HG03025 (cell line): ENCODE data around the gene DNAH1.
"Not testable (repeated sequence)": the region's sequence is repeated elsewhere in the genome, so short reads cannot be mapped to it uniquely, and the experiment has no call there.

Experiments used
- ATAC-seq: cut with Tn5 transposase; IDR thresholded peaks from one replicate; pipeline ENCODE4 v1.9.1; 2021; ENCODE audit warnings: mild to moderate bottlenecking, moderate library complexity; ENCODE audit not compliant: unreplicated experiment, low FRiP score

Gene DNAH1

GRCh38 chr3:52315977-52316764 is at the start of gene DNAH1:
Gene DNAH1, plus strand, starts transcription at chr3:52316319. Its CDS starts 6,124 bp downstream, at chr3:52322443.
- ATAC-seq = no peak

GRCh38 chr3:52268036-52268435 is 48.1 kb upstream of the DNAH1 start:
- no peak for ATAC-seq

DNA sequence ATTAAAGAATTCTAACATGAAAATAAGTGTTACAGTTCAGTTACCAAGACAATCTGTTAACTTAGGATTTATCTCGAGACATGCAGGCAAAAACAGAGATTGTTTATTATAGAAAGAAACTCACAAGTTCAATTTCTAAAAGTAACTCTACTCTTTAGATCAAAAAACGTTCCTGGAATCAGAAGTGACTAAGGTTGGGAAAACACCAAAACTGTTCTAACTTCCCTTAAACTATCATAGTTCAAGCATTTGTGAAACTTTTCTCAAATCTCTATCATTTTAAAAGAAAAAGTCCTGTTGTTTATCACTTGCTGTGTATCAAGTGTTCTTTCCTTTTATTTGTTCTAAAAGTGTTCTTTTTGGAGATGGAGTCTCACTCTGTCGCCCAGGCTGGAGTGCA is 46.3 kb upstream of the DNAH1 start:
- ATAC-seq = no peak

- no peak for ATAC-seq
Measured at GRCh38 chr3:52270252-52270754, 45.8 kb upstream of the DNAH1 start.

- ATAC-seq = not testable (repeated sequence)
Measured at GRCh38 chr3:52272172-52272571, 43.9 kb upstream of the DNAH1 start.

DNA sequence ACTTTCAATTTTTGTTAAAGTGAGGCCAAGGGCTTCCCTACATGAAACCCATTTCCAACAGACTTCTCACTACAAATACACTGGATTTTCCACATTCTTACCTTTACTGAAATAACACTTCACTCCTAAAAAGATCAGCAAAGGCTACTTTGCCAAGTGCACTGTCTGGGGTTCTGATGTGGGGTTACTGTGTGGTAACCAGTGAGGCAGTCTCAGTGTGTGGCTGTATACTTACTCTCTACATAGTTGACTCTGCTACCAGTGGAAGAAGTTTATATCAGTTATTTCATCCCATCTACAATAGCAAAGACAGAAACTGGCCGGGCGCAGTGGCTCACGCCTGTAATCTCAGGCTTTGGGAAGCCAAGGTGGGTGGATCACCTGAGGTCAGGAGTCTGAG is 43.3 kb upstream of the DNAH1 start:
- ATAC-seq = no peak

DNA sequence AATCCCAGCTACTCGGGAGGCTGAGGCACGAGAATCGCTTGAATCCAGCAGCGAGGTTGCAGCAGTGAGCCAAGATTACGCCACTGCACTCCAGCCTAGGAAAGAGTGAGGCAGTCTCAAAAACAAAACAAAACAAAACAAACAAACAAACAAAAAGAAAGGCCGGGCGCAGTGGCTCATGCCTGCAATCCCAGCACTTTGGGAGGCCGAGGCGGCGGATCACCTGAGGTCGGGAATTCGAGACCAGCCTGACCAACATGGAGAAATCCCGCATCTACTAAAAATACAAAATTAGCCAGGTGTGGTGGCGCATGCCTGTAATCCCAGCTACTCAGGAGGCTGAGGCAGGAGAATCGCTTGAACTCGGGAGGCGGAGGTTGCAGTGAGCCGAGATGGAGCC is 41.3 kb upstream of the DNAH1 start:
- ATAC-seq = not testable (repeated sequence)

DNA sequence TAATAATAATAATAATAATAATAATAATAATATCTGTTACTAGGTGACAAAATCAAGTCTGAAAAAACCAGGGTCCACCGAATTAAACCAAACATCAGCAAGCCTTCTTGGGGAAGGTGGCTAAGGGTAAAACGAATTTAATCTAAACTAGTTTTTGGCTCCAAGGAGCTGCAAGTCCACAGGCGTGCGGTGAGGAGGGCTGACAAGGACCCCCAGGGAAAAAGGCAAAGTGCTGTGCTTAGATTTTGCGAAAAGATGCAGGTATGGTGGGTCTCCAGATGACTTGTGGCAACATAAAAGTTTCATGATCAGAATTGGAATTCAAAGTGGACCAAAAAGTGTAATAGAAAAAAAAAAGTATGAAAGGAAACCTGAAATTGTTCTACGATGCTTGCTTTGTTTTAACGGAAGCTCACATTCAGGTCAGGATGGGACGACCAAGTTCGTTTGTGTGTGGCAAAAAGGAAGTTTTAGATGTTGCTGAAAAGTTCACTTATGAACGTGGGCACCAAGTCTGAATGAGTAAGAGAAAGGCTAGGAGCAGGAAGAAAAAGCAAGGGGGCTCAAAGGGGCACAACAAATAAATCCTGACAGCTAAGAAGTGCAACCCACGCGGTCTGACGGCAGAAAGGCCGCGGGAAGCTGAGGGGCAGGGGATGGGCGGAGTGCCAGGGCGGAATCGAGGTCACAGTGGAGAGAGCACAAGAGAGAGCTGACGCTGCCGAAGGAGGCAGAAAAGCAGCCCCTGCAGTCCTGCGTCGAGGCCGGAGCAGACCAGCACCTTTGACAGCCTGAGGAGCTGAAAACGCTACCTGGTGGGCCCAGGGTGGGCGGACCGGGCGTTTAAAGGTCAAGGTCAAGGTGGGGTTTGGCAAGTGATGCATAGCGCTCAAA is 38.8 kb upstream of the DNAH1 start:
- no peak for ATAC-seq

GRCh38 chr3:52277972-52278509 is 38.1 kb upstream of the DNAH1 start:
- ATAC-seq = peak; percentile 61

DNA sequence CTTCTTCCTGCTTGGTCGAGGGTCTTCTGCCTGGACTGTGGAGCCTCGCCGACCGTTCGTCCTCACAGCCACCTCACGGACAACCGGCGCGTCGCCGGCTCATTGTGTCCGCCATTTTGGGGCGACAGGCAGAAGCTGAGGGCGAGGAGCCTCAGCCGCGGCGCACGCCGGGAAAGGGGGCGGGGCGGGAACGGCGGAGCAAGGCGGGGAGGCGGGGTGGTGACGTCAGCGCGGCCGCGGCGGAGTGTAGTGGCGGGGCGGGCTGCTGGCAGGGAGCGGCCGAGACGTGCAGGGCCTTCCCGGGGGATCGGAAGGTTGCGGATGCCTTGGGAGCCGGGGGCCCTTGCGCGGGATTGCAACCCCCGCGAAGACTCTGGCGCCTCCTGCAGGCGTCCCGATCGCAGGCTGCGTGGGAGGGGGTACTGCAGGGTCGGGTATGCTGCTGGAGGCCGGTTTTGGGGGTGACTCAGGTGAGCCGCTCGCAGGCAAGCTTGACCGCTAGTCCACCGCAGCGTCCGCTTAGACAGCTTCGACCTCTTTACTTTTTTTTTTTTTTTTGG is 37.5 kb upstream of the DNAH1 start, which contains the start of gene WDR82:
Gene WDR82 (minus strand): TSS at position 140 of the 560 bp plus-strand sequence. CDS start 288 bp downstream, outside the sequence.
- peak; percentile 79 for ATAC-seq

- no peak for ATAC-seq
Measured at GRCh38 chr3:52279596-52279995, 36.5 kb upstream of the DNAH1 start.

DNA sequence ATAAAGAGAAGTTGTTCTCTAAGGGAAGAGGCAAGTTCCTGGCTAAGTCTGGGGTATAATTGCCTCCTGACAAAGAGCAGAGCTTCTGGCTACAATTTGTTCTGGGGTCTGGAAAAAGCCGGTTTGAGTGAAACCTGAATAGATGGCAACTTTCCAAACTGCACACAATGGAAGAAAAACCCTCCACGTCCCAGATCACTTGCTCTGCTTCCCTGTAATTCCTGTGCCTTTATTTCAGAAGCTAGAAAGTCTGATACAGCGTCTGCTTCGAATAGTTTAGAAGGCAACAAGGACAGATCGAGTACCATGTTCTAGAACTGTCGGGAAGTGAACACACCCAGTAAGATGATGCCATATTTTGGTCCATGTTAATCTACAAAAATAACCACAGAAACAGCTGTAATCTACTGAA is 36.1 kb upstream of the DNAH1 start:
- no peak for ATAC-seq

DNA sequence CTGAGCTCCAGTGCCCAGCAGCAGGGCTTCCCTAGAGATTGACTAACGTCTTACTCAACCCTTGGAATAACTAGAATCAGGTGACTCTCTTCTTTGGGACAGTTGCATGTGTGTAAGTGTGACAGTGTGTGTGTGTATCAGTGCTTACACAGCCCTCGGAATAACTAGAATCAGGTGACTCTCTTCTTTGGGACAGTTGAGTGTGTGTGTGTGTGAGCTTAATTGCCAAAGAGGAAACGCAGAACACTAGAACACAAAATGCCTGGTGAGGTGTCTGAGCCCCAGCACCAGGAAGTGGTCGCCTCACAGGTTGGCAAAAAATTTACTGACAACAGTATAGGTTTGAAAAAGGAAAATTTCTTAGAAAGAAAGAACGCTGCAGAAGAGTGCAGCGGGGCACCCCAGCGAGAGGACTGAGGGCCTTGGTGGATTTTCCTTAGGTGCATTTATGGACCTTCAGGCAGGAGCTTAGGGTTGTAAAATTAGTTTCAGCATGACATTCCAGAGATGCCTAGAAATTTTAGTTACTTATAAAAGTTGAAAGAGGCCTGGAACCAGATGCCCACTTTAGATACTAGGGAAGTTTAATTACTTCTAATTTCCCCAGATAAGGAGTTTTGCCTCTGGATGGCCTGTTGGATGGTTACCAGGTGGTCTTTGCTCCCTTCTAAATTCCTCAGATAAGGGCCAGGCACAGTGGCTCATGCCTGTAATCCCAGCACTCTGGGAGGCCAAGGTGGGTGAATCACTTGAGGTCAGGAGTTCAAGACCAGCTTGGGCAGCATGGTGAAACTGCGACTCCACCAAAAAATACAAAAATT is 33.9 kb upstream of the DNAH1 start:
- ATAC-seq = no peak

GRCh38 chr3:52283306-52283705 is 32.8 kb upstream of the DNAH1 start:
- ATAC-seq = no peak

DNA sequence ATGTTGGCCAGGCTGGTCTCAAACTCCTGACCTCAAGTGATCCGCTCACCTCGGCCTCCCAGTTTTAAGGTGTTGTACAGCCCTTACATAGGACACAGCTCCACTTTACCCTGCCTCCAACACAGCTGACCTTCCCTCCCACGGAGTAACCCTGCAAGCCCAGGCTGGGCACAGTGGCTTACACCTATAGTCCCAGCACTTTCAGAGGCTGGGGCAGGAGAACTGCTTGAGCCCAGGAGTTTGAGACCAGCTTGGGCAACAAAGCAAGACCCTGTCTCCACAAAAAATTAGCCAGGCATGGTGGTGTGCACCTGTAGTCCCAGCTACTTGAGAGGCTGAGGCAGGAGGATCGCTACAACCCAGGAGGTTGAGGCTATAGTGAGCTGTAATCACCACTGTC is 32.1 kb upstream of the DNAH1 start:
- not testable (repeated sequence) for ATAC-seq

DNA sequence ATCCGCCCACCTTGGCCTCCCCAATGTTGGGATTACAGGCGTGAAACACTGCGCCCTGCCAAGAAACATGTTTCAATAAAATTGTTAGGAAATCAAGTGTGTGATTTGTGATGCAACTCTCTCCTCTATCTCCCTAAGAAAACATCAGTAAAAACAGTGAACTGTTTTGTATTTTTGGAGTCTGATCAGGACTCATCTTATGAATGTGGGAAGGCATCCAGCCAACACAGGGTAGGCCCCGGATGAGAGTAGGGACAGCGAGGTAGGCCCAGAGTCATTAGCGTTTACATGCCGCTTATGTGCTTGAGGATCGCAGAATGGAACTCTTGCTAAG is 29.4 kb upstream of the DNAH1 start:
- no peak for ATAC-seq

DNA sequence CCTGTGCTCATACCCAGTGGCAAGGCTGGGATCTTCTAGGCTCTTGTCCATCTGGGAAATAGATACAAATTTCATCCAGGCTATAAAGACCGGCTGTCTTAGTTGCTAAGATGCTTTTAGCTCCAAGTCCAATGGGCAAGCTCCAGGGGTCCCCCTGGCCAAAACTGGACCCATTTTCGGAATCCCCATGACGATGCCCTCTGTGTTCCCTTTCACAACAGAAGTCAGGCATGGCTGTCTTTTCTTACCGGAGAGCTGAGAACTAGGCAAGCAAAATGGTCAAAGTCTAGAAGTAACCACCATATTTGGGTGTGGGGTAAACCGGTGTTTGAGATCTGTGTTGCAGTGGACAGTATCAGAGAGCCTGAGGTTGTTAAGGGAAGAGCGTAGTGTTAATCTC is 27.4 kb upstream of the DNAH1 start:
- no peak for ATAC-seq

GRCh38 chr3:52289338-52289746 is 26.8 kb upstream of the DNAH1 start:
- ATAC-seq = no peak

- no peak for ATAC-seq
Measured at GRCh38 chr3:52289747-52290595, 26.1 kb upstream of the DNAH1 start.
